ENCODE data around the gene STIMATE. TPM values are rescaled to one million over a fixed set of nuclear protein-coding genes. Genes with fewer than 3 reads are reported as not detected.

Gene STIMATE
- 10 to 100 TPM; 11.5 to 19.5 (median 14.7) TPM for total RNA-seq
- 1 to 10 TPM; 2.5 to 7.7 (median 4.8) TPM for polyA plus RNA-seq

DNA sequence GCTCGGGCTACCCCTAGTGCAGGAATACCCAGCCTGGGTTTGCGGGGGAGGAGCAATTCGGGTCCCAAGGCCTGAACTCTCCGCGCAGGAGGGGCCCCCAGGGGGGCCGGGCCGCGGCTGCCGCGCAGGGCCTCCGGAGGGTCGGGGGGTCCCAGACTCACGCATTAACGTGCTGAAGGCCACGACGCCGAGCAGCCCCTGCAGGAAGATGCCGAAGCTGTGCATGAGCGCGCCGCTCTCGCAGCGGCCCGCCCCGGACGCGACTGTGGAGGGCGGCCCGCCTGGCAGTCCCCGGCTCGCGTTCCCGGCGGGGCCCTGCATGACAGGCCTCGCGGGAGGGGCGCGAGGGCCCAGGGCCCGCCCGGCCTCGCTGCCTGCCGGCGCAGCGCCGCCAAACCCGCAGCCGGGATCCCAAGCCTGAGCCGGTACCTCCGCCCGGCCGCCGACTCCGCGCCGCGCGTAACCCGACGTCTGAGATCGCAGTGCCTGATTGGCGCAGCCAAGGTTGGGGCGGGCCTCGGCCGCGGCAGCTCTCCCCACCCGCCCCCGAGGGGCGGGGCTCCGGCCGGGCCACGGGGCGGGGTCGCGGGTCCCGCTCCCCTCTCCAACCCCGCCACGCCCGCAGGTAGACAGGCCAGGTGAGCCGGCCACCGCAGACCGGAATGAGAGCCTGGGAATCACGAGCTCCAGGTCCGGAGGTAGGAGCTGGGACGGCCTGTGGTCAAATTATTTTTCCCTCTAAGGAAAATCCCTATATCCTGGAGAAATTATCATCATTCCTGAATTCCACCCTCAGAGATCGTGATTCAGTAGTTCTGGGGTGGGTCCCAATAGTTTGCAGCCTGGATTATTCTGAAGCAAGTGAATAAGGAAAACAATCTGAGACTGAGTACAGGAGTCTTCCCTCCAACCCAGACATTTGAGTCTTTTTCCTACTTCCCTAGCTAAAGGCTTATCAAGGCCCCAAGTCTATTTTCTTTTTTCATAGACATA is at the start of gene STIMATE:
Gene STIMATE, minus strand, starts transcription at position 419 of the 993 bp plus-strand sequence. Its CDS starts 98 bp downstream, at position 321.
- peaks cover 0 to 47% (median 35%) of the 10 kb centered on the region in 4 donors for H3K4me1 ChIP-seq
- H3K27me3 ChIP-seq = no peaks in the 10 kb centered on the region
- no peaks in the 10 kb centered on the region for H3K36me3 ChIP-seq
- no peaks in the 10 kb centered on the region for H3K9me3 ChIP-seq
- intact Hi-C loops (cut with DNase I) = loop anchor here (2.0 to 5.0 kb wide), 2 partner anchors 50 to 127 kb away; partner anchors contain the start of gene NEK4
- peak; percentile 92 for DNase-seq
- WGBS, 2 donors = 0% methylated on average over 85 of the region's 85 CpGs
- peak within 1 kb of the TSS; percentile 70 to 83 (median 77) for H3K27ac ChIP-seq
- H3K4me3 ChIP-seq = peak within 1 kb of the TSS; percentile 67 to 91 (median 78)
- TF ChIP-seq POLR2AphosphoS5 (IDR thresholded peaks at IDR 0.05) = peak; percentile 39 to 79 (median 71)
- TF ChIP-seq, protein P1, sequence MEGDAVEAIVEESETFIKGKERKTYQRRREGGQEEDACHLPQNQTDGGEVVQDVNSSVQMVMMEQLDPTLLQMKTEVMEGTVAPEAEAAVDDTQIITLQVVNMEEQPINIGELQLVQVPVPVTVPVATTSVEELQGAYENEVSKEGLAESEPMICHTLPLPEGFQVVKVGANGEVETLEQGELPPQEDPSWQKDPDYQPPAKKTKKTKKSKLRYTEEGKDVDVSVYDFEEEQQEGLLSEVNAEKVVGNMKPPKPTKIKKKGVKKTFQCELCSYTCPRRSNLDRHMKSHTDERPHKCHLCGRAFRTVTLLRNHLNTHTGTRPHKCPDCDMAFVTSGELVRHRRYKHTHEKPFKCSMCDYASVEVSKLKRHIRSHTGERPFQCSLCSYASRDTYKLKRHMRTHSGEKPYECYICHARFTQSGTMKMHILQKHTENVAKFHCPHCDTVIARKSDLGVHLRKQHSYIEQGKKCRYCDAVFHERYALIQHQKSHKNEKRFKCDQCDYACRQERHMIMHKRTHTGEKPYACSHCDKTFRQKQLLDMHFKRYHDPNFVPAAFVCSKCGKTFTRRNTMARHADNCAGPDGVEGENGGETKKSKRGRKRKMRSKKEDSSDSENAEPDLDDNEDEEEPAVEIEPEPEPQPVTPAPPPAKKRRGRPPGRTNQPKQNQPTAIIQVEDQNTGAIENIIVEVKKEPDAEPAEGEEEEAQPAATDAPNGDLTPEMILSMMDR (IDR thresholded peaks at IDR 0.05) = no peak
- TF ChIP-seq POLR2A (IDR thresholded peaks at IDR 0.05) = no peak
- no peak for TF ChIP-seq EP300 (IDR thresholded peaks at IDR 0.05)

DNA sequence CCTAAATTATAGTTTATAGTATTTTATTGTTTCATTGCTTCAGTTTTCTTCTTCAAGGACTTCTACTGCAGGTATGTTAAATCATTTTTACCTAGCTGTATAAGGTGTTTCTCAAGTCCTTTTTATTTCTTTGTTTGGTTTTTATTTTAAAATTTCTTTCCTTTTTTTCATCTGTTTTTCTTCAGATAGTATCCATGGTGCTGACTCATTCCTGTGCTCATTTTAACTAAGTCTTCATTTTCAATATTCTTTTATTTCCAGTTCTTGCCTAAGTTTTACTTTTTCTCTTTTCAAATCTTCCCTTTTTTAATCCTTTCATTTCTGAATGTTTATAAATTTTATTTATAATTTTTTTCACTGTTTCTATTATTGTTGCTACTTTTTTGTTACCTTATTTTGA is 42.3 kb upstream of the STIMATE start:
- Histone ChIP-seq H3K4me1 (peaks cover 0 to 7% (median 0%) of the 10 kb centered on the region in 4 donors), H3K36me3 (no peaks in the 10 kb centered on the region), H3K4me3 (no peak overlapping the region), H3K9me3 (no peaks in the 10 kb centered on the region), H3K27me3 (no peaks in the 10 kb centered on the region), H3K27ac (no peak overlapping the region)
- TF ChIP-seq, protein P1 (IDR thresholded peaks at IDR 0.05) = no peak
- no peak for TF ChIP-seq POLR2AphosphoS5 (IDR thresholded peaks at IDR 0.05)
- TF ChIP-seq EP300 (IDR thresholded peaks at IDR 0.05) = no peak
- no peak for TF ChIP-seq POLR2A (IDR thresholded peaks at IDR 0.05)
- intact Hi-C loops (cut with DNase I) = loop anchor here (10.0 kb wide), 2 partner anchors 95 to 165 kb away; partner anchors contain the start of genes ITIH1 and NEK4
- no peak for DNase-seq

DNA sequence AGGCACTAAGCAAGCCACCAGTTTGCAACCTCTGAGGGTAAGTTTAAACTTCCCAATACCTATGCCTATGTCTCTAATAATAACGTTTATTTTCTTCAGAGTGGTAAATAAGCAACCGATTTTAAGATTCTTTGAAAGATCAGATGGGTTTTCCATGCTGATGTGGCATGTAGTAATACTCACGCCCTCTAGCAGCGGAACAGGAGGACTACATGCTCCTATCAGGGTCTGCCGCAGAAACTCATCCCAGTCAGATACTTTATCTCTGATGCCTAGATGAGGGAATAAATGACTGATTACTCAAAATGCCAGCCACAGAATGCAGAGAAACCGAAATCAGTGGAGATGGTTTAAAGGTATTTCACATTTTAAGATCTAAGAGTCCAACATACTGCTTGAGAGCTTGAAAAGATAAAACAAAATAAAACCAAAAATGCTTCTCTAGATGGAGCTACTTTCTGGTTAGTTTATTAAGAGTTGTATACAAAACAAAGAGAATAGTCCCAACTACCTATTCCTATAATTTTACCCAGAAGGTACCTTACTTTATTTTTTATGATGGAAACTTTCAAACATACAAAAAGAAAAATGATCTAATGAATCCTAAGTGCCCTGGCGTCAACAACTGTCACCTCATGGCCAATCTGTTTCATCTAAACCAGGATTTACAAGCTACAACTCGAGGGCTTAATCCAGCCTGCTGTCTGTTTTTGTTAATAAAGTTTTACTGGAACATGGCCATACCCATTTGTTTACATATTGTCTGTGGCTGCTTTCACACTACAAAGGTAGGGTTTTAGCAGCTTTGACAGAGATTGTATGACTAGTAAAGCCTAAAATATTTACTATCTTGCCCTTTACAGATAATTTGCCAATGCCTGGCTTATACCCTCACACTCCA is 37.5 kb upstream of the STIMATE start:
- TF ChIP-seq, protein P1 (IDR thresholded peaks at IDR 0.05) = peak; percentile 39 to 69 (median 52)
- TF ChIP-seq POLR2A (IDR thresholded peaks at IDR 0.05) = no peak
- no peaks in the 10 kb centered on the region for H3K9me3 ChIP-seq
- no peaks in the 10 kb centered on the region for H3K27me3 ChIP-seq
- peaks cover 0 to 10% (median 0%) of the 10 kb centered on the region in 4 donors for H3K4me1 ChIP-seq
- DNase-seq = no peak
- no peak overlapping the region for H3K4me3 ChIP-seq
- no peak overlapping the region for H3K27ac ChIP-seq
- WGBS, 2 donors = 13 to 16% methylated on average over 8 of the region's 8 CpGs
- H3K36me3 ChIP-seq = peaks cover 0 to 9% (median 0%) of the 10 kb centered on the region in 4 donors
- intact Hi-C loops (cut with DNase I) = loop anchor here (5.0 to 10.0 kb wide), 3 partner anchors 90 to 160 kb away; partner anchors contain the start of genes ITIH1 and NEK4

DNA sequence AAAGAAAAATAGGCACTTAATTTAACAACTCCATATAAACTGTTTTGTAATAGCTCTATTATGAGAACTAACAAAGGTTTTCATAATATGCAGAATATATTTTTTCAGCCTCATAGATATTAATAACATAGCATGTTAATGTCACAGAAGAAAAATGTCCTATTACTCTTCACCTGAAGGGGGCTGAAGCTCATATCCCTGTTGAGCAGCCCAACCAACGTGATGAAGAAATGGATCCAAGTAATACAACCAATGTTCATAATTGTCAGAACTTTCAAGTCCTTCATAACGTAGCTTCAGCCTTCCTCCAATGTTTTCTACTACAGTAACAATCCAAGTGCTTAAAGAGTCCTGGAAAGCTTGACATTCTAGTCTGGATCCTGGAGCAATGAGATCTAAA is 34.5 kb upstream of the STIMATE start:
- intact Hi-C loops (cut with DNase I) = loop anchor here (5.0 to 10.0 kb wide), 3 partner anchors 87 to 157 kb away; partner anchors contain the start of genes ITIH1 and NEK4
- no peaks in the 10 kb centered on the region for H3K9me3 ChIP-seq
- TF ChIP-seq EP300 (IDR thresholded peaks at IDR 0.05) (no peak), POLR2A (IDR thresholded peaks at IDR 0.05) (no peak), POLR2AphosphoS5 (IDR thresholded peaks at IDR 0.05) (no peak)
- TF ChIP-seq, protein P1 (IDR thresholded peaks at IDR 0.05) = no peak
- peaks cover 0 to 22% (median 0%) of the 10 kb centered on the region in 4 donors for H3K36me3 ChIP-seq
- no peaks in the 10 kb centered on the region for H3K27me3 ChIP-seq
- H3K4me1 ChIP-seq = peaks cover 0 to 10% (median 0%) of the 10 kb centered on the region in 4 donors
- DNase-seq = no peak
- no peak overlapping the region for H3K4me3 ChIP-seq
- no peak overlapping the region for H3K27ac ChIP-seq
- WGBS, 2 donors = 87 to 90% methylated on average over 2 of the region's 2 CpGs
